ENCODE results near the gene GABBR1. TPM values are rescaled to one million over a fixed set of nuclear protein-coding genes. Genes with fewer than 3 reads are reported as not detected.

GABBR1 gene
- total RNA-seq, 2 experiments from 2014 or later = 12.9 to 37.1 TPM

- H3K9me3 ChIP-seq (ENCODE audit: low read length) = no peaks in the 10 kb centered on the region
- intact Hi-C loops (cut with micrococcal nuclease; ENCODE audit: unreplicated experiment) = no loop called here
- no peak overlapping the region for H3K4me3 ChIP-seq (ENCODE audit: low read depth, low read length, poor library complexity, severe bottlenecking)
- H4K20me1 ChIP-seq (ENCODE audit: insufficient read depth, low read length) = no peaks in the 10 kb centered on the region
- no peak for DNase-seq (ENCODE audit: low spot score)
- CTCF ChIA-PET (ENCODE audit: unreplicated experiment) = no interaction called here
- H3K9me2 ChIP-seq (ENCODE audit: insufficient read depth, low read length) = no peaks in the 10 kb centered on the region
- H3K36me3 ChIP-seq (ENCODE audit: insufficient read depth, low read length) = no peaks in the 10 kb centered on the region
- H3K4me2 ChIP-seq (ENCODE audit: low read length) = no peak overlapping the region
- H3K4me1 ChIP-seq (ENCODE audit: insufficient read depth, low read length, poor library complexity, severe bottlenecking) = no peaks in the 10 kb centered on the region
- H2AFZ ChIP-seq (ENCODE audit: low read length) = no peak overlapping the region
- TF ChIP-seq EZH2phosphoT487 (IDR thresholded peaks at IDR 0.05; ENCODE audit: borderline replicate concordance, low read depth, low read length) = no peak
- no peak for TF ChIP-seq CTCF (conservative IDR thresholded peaks at IDR 0.05; ENCODE audit: low read length)
- no peaks in the 10 kb centered on the region for H3K79me2 ChIP-seq (ENCODE audit: insufficient read depth, low read depth, low read length)
- POLR2A ChIA-PET = no interaction called here
- H3K27ac ChIP-seq (ENCODE audit: low read depth, low read length, poor library complexity, severe bottlenecking) = no peak overlapping the region
- BruUV-seq (replicated peaks) = no TSS peak
These were observed 95.1 kb downstream of the GABBR1 start for GRCh38 chr6:29537714-29538403.

- DNase-seq (ENCODE audit: low spot score) = no peak
These were observed 100.5 kb downstream of the GABBR1 start for GRCh38 chr6:29532320-29532951.

More at GRCh38 chr6:29532320-29532951, 100.5 kb downstream of the GABBR1 start:
- intact Hi-C loops (cut with micrococcal nuclease; ENCODE audit: unreplicated experiment) = no loop called here
- no peaks in the 10 kb centered on the region for H3K36me3 ChIP-seq (ENCODE audit: insufficient read depth, low read length)
- no peaks in the 10 kb centered on the region for H3K79me2 ChIP-seq (ENCODE audit: insufficient read depth, low read depth, low read length)
- H3K4me1 ChIP-seq (ENCODE audit: insufficient read depth, low read length, poor library complexity, severe bottlenecking) = no peaks in the 10 kb centered on the region
- POLR2A ChIA-PET = interaction anchor here (0.6 kb wide), 1 partner anchor 1729 kb away, joined by 3 read pairs; no protein-coding TSS in a partner anchor
- no peak for TF ChIP-seq EZH2phosphoT487 (IDR thresholded peaks at IDR 0.05; ENCODE audit: borderline replicate concordance, low read depth, low read length)
- TF ChIP-seq CTCF (conservative IDR thresholded peaks at IDR 0.05; ENCODE audit: low read length) = no peak
- H3K27ac ChIP-seq (ENCODE audit: low read depth, low read length, poor library complexity, severe bottlenecking) = no peak overlapping the region
- no peak overlapping the region for H3K4me3 ChIP-seq (ENCODE audit: low read depth, low read length, poor library complexity, severe bottlenecking)
- H3K4me2 ChIP-seq (ENCODE audit: low read length) = no peak overlapping the region
- H3K9me3 ChIP-seq (ENCODE audit: low read length) = no peaks in the 10 kb centered on the region
- BruUV-seq (replicated peaks) = no TSS peak
- H2AFZ ChIP-seq (ENCODE audit: low read length) = no peak overlapping the region
- no peaks in the 10 kb centered on the region for H4K20me1 ChIP-seq (ENCODE audit: insufficient read depth, low read length)
- CTCF ChIA-PET (ENCODE audit: unreplicated experiment) = no interaction called here
- no peaks in the 10 kb centered on the region for H3K9me2 ChIP-seq (ENCODE audit: insufficient read depth, low read length)
